H9 (cell line): ENCODE results near the gene SERTAD1. TPM values are rescaled to one million over a fixed set of nuclear protein-coding genes. Genes with fewer than 3 reads are reported as not detected.

Source experiments
- DNase-seq: peaks from one replicate; pipeline ENCODE4 v3.0.0-alpha.2; 2017
- H2AFZ ChIP-seq: one replicate; pipeline ENCODE4 v1.6.1; 2013; ENCODE audit warnings: mild to moderate bottlenecking, low read length, control low read depth, moderate library complexity
- H2AK5ac ChIP-seq: 2 replicates; pipeline ENCODE4 v1.6.1; 2013; ENCODE audit warnings: low read length, control low read depth, mixed read lengths; ENCODE audit not compliant: insufficient read length
- H2BK120ac ChIP-seq: one replicate; pipeline ENCODE4 v1.6.1; 2013; ENCODE audit warnings: low read depth, mild to moderate bottlenecking, low read length, control low read depth, inconsistent platforms; ENCODE audit not compliant: poor library complexity, severe bottlenecking
- H2BK12ac ChIP-seq: 2 replicates; pipeline ENCODE4 v1.6.1; 2013; ENCODE audit warnings: low read length, control low read depth, mixed read lengths, low read depth; ENCODE audit not compliant: insufficient read length
- H2BK15ac ChIP-seq: 2 replicates; pipeline ENCODE4 v1.6.1; 2013; ENCODE audit warnings: low read depth, low read length, control low read depth
- H2BK20ac ChIP-seq: one replicate; pipeline ENCODE4 v1.6.1; 2013; ENCODE audit warnings: low read depth, mild to moderate bottlenecking, low read length, control low read depth, inconsistent platforms; ENCODE audit not compliant: poor library complexity, severe bottlenecking
- H2BK5ac ChIP-seq: 2 replicates; pipeline ENCODE4 v1.6.1; 2013; ENCODE audit warnings: low read length, control low read depth, mixed read lengths; ENCODE audit not compliant: insufficient read length
- H3K14ac ChIP-seq: 2 replicates; pipeline ENCODE4 v1.6.1; 2013; ENCODE audit warnings: low read length, control low read depth; ENCODE audit not compliant: insufficient read depth
- H3K18ac ChIP-seq: 2 replicates; pipeline ENCODE4 v1.6.1; 2013; ENCODE audit warnings: low read depth, mild to moderate bottlenecking, mixed read lengths, low read length, control low read depth; ENCODE audit not compliant: insufficient read length
- H3K23ac ChIP-seq: 2 replicates; pipeline ENCODE4 v1.6.1; 2013; ENCODE audit warnings: low read length, control low read depth, mixed read lengths, low read depth; ENCODE audit not compliant: insufficient read length
- H3K23me2 ChIP-seq: 2 replicates; pipeline ENCODE4 v1.6.1; 2013; ENCODE audit warnings: low read depth, mild to moderate bottlenecking, mixed read lengths, low read length, control low read depth; ENCODE audit not compliant: insufficient read length, poor library complexity, severe bottlenecking
- H3K27ac ChIP-seq: 2 replicates; pipeline ENCODE4 v1.5.1; 2013; ENCODE audit warnings: low read length, control low read depth, mixed read lengths, low read depth; ENCODE audit not compliant: insufficient read length
- H3K27me3 ChIP-seq: 2 replicates; pipeline ENCODE4 v1.6.1; 2013; ENCODE audit warnings: low read length, control low read depth, inconsistent platforms; ENCODE audit not compliant: insufficient read depth
- H3K4ac ChIP-seq: 2 replicates; pipeline ENCODE4 v1.6.1; 2013; ENCODE audit warnings: low read depth, mild to moderate bottlenecking, control low read depth, inconsistent platforms, low read length, moderate library complexity
- H3K4me1 ChIP-seq: 2 replicates; pipeline ENCODE4 v1.6.1; 2013; ENCODE audit warnings: low read length, control low read depth, inconsistent platforms; ENCODE audit not compliant: insufficient read depth
- H3K4me2 ChIP-seq: 2 replicates; pipeline ENCODE4 v1.6.1; 2013; ENCODE audit warnings: low read length, control low read depth, mixed read lengths; ENCODE audit not compliant: insufficient read length, insufficient read depth
- H3K56ac ChIP-seq: 2 replicates; pipeline ENCODE4 v1.6.1; 2013; ENCODE audit warnings: low read depth, mild to moderate bottlenecking, mixed read lengths, low read length, control low read depth; ENCODE audit not compliant: insufficient read length
- H3K79me1 ChIP-seq: 2 replicates; pipeline ENCODE4 v1.6.1; 2013; ENCODE audit warnings: low read depth, mild to moderate bottlenecking, moderate library complexity, low read length, control low read depth, inconsistent platforms; ENCODE audit not compliant: insufficient read depth, poor library complexity, severe bottlenecking
- H3K79me2 ChIP-seq: 2 replicates; pipeline ENCODE4 v1.6.1; 2013; ENCODE audit warnings: low read length, control low read depth, inconsistent platforms; ENCODE audit not compliant: insufficient read depth
- H3K9ac ChIP-seq: 2 replicates; pipeline ENCODE4 v1.6.1; 2013; ENCODE audit warnings: low read length, control low read depth, mixed read lengths; ENCODE audit not compliant: insufficient read length; ENCODE audit errors: extremely low read depth
- H3K9me3 ChIP-seq: one replicate; pipeline ENCODE4 v1.6.1; 2013; ENCODE audit warnings: low read depth, low read length, inconsistent platforms; ENCODE audit not compliant: control insufficient read depth
- H3T11ph ChIP-seq: one replicate; pipeline ENCODE4 v1.6.1; 2013; ENCODE audit warnings: mild to moderate bottlenecking, low read length, control low read depth, inconsistent platforms
- H4K20me1 ChIP-seq: one replicate; pipeline ENCODE4 v1.6.1; 2013; ENCODE audit not compliant: control insufficient read depth, insufficient read length, insufficient read depth
- H4K5ac ChIP-seq: 2 replicates; pipeline ENCODE4 v1.6.1; 2013; ENCODE audit warnings: low read depth, mild to moderate bottlenecking, mixed read lengths, low read length, control low read depth; ENCODE audit not compliant: insufficient read length
- H4K8ac ChIP-seq: replicated peaks from 2 replicates; pipeline ENCODE4 v1.6.1; 2013; ENCODE audit warnings: low read length, control low read depth, mixed read lengths, low read depth; ENCODE audit not compliant: insufficient read length
- H4K91ac ChIP-seq: 2 replicates; pipeline ENCODE4 v1.6.1; 2013; ENCODE audit warnings: low read depth, mild to moderate bottlenecking, moderate library complexity, mixed read lengths, low read length, control low read depth; ENCODE audit not compliant: insufficient read length
- H3K27ac Mint-ChIP-seq, 3 experiments: 2 replicates in 2 of 3; 3 replicates in 1 of 3; pipeline ENCODE4 v1.8.0; 2020 to 2021; ENCODE audit warnings: mixed read lengths in 3 of 3, mild to moderate bottlenecking in 1 of 3, moderate library complexity in 1 of 3
- H3K27me3 Mint-ChIP-seq: 2 replicates; pipeline ENCODE4 v1.8.0; 2021; ENCODE audit warnings: low read depth, mild to moderate bottlenecking, moderate library complexity, mixed read lengths
- H3K36me3 Mint-ChIP-seq, 3 experiments: 2 replicates in 2 of 3; 3 replicates in 1 of 3; pipeline ENCODE4 v1.8.0; 2020 to 2021; ENCODE audit warnings: low read depth in 3 of 3, mixed read lengths in 3 of 3; ENCODE audit not compliant: insufficient read depth in 1 of 3
- H3K4me1 Mint-ChIP-seq, 2 experiments: 2 replicates each; pipeline ENCODE4 v1.8.0; 2020; ENCODE audit warnings: mixed read lengths in 2 of 2
- H3K4me3 Mint-ChIP-seq, 2 experiments: 2 replicates in 1 of 2; 3 replicates in 1 of 2; pipeline ENCODE4 v1.8.0; 2020 to 2021; ENCODE audit warnings: mild to moderate bottlenecking in 2 of 2, mixed read lengths in 2 of 2, moderate library complexity in 1 of 2
- H3K9me3 Mint-ChIP-seq, 2 experiments: 2 replicates in 1 of 2; 3 replicates in 1 of 2; pipeline ENCODE4 v1.8.0; 2020; ENCODE audit warnings: mild to moderate bottlenecking in 2 of 2, mixed read lengths in 2 of 2, moderate library complexity in 1 of 2
- CTCF ChIP-seq: fragments of 200-600 bp; sonication (generic); conservative IDR thresholded peaks from 3 replicates; pipeline ENCODE4 v1.8.0; 2021; ENCODE audit warnings: antibody characterized with exemption, mild to moderate bottlenecking
- WGBS: extraction: QIAGEN DNeasy Blood & Tissue Kit; methylation state at CpG from one replicate; pipeline ENCODE4 v1.1.7; 2013; ENCODE audit warnings: missing lambda C conversion rate, low lambda C conversion rate, mixed read lengths; ENCODE audit not compliant: insufficient read length; ENCODE audit errors: extremely low coverage; 5-methylcytosine and 5-hydroxymethylcytosine counted together
- total RNA-seq: library from RNA; stranded (reverse); gene quantifications from 2 replicates; pipeline ENCODE4 v1.2.1, GENCODE V29; 2021

Gene SERTAD1
- total RNA-seq, 1 experiment from 2014 or later: 7.9 TPM

GRCh38 chr19:40465557-40466218 is 39.9 kb upstream of the SERTAD1 start, which contains the start of gene BLVRB:
BLVRB (minus strand) TSS chr19:40465745; CDS start chr19:40465688, 57 bp downstream.
- DNase-seq: peak; percentile 99
- no peak within 1 kb of the TSS for H2AK5ac ChIP-seq
- peak within 1 kb of the TSS; percentile 79 to 83 for H3K4me3 Mint-ChIP-seq
- H3K79me1 ChIP-seq: no peaks in the 10 kb centered on the region
- no peaks in the 10 kb centered on the region for H3K79me2 ChIP-seq
- no peak for TF ChIP-seq CTCF
- H3K27ac Mint-ChIP-seq: peak within 1 kb of the TSS; percentile 18 to 87 (median 37); a peak in 2 of 7 replicates
- no peaks in the 10 kb centered on the region for H4K20me1 ChIP-seq
- H2BK15ac ChIP-seq: no peak within 1 kb of the TSS
- no peak within 1 kb of the TSS for H4K8ac ChIP-seq
- no peak within 1 kb of the TSS for H2AFZ ChIP-seq
- no peak within 1 kb of the TSS for H3K23ac ChIP-seq
- no peaks in the 10 kb centered on the region for H3K9me3 ChIP-seq
- H3K4ac ChIP-seq: no peak within 1 kb of the TSS
- peaks cover 0 to 5% of the 10 kb centered on the region in 2 experiments; a peak in 3 of 5 replicates for H3K9me3 Mint-ChIP-seq
- peaks cover 14 to 18% of the 10 kb centered on the region in 2 experiments for H3K4me1 Mint-ChIP-seq
- H3K36me3 Mint-ChIP-seq: peaks cover 0 to 4% (median 0%) of the 10 kb centered on the region in 3 experiments; a peak in 1 of 7 replicates
- no peak within 1 kb of the TSS for H2BK5ac ChIP-seq
- H3K4me1 ChIP-seq: no peaks in the 10 kb centered on the region; the same call in 1 of the 2 replicates
- peaks cover 11% of the 10 kb centered on the region; the same call in 1 of the 2 replicates for H3K27me3 ChIP-seq
- no peak within 1 kb of the TSS for H2BK120ac ChIP-seq
- H3K56ac ChIP-seq: no peak within 1 kb of the TSS
- no peak within 1 kb of the TSS for H4K5ac ChIP-seq
- H2BK20ac ChIP-seq: no peak within 1 kb of the TSS
- peak within 1 kb of the TSS; percentile 62 for H3K4me2 ChIP-seq
- no peak within 1 kb of the TSS for H3K27ac ChIP-seq
- WGBS: no CpG with 5 or more reads among the region's 54 CpGs
- H3K18ac ChIP-seq: no peak within 1 kb of the TSS
- no peak within 1 kb of the TSS; the same call in 1 of the 2 replicates for H3K14ac ChIP-seq
- no peak within 1 kb of the TSS for H4K91ac ChIP-seq
- H3K27me3 Mint-ChIP-seq: peaks cover 44% of the 10 kb centered on the region
- H3K9ac ChIP-seq: peak within 1 kb of the TSS; percentile 33
- H2BK12ac ChIP-seq: no peak within 1 kb of the TSS
- no peaks in the 10 kb centered on the region for H3K23me2 ChIP-seq
- H3T11ph ChIP-seq: no peak within 1 kb of the TSS
